ENCODE results near the gene FAM9C.

Gene FAM9C

DNA sequence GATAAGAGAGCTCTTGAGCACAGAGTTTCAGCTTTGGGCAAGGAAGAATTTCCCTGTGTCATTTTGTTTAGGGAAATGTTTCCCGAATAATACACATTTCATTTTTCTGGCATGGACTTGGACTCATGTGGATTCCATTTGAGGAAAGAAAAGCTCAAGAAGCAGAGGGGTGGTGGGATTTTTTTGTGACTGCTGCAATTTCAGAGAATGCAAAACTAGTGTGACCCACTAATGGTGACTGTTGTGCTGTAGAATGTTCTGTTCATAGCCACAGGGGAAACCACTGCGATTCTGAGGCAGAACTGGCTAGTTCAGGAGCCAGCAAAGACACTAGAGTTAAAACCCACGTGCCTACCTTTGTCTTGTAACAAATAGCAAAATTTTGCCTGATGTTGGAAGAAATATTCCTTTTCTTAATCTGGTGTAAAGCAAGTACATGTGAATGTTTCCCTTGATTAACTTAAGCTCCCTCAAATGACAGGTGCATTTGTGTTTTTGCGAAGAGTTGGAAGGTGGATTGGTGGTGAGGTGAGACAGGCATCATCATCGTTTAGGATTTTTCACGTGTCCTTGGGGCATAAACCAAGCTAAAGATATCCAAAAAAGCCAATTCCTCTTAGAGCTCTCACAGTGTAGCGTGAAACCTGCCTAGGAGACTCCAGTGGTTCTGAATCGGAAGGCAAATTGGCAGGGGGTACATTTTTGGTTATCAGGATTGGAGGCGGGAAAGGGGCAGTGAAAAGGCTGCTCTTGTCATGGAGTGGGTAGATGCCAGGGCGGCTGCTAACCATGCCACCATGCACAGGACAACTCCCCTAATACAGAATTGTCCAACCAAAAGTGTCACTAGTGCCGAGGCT lies 38.0 kb upstream of the FAM9C start:
- no peak overlapping the region for H3K4me3 ChIP-seq (replicated peaks; ENCODE audit: low read depth, low read length)
- no peak for DNase-seq (ENCODE audit: low read depth)
- TF ChIP-seq, protein P1, sequence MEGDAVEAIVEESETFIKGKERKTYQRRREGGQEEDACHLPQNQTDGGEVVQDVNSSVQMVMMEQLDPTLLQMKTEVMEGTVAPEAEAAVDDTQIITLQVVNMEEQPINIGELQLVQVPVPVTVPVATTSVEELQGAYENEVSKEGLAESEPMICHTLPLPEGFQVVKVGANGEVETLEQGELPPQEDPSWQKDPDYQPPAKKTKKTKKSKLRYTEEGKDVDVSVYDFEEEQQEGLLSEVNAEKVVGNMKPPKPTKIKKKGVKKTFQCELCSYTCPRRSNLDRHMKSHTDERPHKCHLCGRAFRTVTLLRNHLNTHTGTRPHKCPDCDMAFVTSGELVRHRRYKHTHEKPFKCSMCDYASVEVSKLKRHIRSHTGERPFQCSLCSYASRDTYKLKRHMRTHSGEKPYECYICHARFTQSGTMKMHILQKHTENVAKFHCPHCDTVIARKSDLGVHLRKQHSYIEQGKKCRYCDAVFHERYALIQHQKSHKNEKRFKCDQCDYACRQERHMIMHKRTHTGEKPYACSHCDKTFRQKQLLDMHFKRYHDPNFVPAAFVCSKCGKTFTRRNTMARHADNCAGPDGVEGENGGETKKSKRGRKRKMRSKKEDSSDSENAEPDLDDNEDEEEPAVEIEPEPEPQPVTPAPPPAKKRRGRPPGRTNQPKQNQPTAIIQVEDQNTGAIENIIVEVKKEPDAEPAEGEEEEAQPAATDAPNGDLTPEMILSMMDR (IDR thresholded peaks at IDR 0.05; ENCODE audit: low read length, missing control alignments): no peak

DNA sequence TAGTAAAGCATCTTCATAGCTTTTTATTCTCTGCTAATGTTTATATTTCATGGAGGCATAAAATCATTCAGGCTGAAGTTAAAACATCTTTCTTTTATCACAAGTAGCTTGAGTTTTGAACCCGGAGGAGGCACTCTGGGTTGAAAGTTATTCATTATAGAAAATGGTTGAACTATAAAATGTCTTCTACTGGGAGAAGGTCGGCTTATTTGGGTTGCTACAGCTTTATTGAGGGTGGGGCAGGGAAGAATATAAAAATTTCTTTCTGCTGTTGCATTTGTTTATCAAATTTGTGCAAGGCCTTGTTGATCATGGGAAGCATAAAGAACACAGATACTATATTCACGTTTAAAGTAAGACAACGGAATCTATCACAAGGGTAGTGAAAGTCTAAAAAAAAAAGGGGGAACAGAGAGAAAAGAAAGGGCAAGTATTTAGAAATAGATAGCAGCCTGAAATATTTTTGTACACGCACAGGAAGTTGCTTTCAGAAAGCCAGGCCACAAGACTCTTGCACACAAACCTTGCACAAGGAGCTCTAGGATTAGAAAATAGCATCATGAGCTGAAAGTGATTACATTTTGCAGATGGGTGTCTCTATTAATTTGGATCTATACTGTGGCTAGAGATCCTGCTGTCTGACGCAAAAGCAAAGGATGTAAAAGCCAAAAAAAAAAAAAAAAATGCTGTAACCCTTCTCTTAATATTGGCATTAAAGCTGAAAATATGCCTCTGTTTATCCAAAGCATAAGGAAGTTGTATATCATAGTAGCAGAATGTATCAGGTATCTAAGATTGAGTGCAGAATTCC lies 37.2 kb upstream of the FAM9C start:
- TF ChIP-seq, protein P1 (IDR thresholded peaks at IDR 0.05; ENCODE audit: low read length, missing control alignments): no peak
- peak; percentile 62 for DNase-seq (ENCODE audit: low read depth)
- no peak overlapping the region for H3K4me3 ChIP-seq (replicated peaks; ENCODE audit: low read depth, low read length)

- H3K4me3 ChIP-seq (replicated peaks; ENCODE audit: low read depth, low read length): no peak overlapping the region
- TF ChIP-seq, protein P1 (IDR thresholded peaks at IDR 0.05; ENCODE audit: low read length, missing control alignments): no peak
- no peak for DNase-seq (ENCODE audit: low read depth)
Measured at GRCh38 chrX:13080128-13080795, 35.8 kb upstream of the FAM9C start.

- peak; percentile 77 for DNase-seq (ENCODE audit: low read depth)
- TF ChIP-seq, protein P1 (IDR thresholded peaks at IDR 0.05; ENCODE audit: low read length, missing control alignments): no peak
- no peak overlapping the region for H3K4me3 ChIP-seq (replicated peaks; ENCODE audit: low read depth, low read length)
Measured at GRCh38 chrX:13078739-13079444, 34.5 kb upstream of the FAM9C start.

GRCh38 chrX:13077168-13077567 lies 32.7 kb upstream of the FAM9C start:
- TF ChIP-seq, protein P1 (IDR thresholded peaks at IDR 0.05; ENCODE audit: low read length, missing control alignments): no peak
- H3K4me3 ChIP-seq (replicated peaks; ENCODE audit: low read depth, low read length): no peak overlapping the region
- no peak for DNase-seq (ENCODE audit: low read depth)

DNA sequence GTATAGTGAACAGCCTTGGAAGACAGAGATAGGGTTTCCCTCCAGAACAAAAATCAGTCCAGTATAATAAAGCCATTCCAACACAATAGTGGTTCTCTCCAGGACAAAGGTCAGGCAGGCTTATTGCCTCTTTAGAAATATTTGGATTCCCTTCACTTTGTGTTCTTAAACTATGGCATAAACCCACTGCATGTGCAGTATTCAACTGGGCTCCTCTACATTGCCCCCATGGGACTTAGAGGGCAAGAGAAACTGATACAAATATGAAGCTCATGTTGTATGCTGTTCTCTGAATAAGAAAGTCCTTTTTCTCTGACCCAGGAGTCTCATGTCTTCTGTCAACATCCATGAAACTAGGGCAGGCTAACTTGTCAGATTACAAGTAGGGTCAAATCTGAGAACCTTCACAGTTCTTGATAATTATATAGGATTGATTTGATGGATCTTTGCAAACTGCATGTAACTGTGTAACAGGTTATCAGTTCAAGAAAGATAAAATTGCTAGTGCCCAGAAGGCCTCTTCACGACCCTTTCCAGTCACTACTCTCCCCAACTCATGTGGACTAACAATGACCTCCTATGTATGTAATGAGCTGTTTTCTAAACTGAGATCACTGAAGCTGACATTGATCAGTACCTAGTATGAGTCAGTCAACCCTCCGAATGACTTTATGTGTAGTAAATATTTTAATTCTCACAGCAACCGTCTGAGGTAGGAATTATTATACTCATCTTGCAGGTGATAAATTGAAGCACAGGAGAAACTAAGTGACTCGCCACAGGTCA lies 31.9 kb upstream of the FAM9C start:
- DNase-seq (ENCODE audit: low read depth): no peak
- H3K4me3 ChIP-seq (replicated peaks; ENCODE audit: low read depth, low read length): no peak overlapping the region
- TF ChIP-seq, protein P1 (IDR thresholded peaks at IDR 0.05; ENCODE audit: low read length, missing control alignments): no peak

All from fibroblast of pulmonary artery (primary cell).